Retinal pigment epithelial cell (primary cell): Measurements from ENCODE around the gene RDH5.

ENCODE experiments used
- DNase-seq: peaks from one replicate; pipeline ENCODE4 v3.0.0-alpha.2; 2010; ENCODE audit warnings: low read depth
- H3K4me3 ChIP-seq: 2 replicates; pipeline ENCODE4 v1.5.1; 2011; ENCODE audit warnings: mild to moderate bottlenecking, low read length, control low read depth, moderate library complexity
- TF ChIP-seq, protein P1 (sequence below): conservative IDR thresholded peaks from 2 replicates; pipeline ENCODE4 v1.5.1; 2011; ENCODE audit warnings: low read depth, low read length, control low read depth, inconsistent platforms

The RDH5 gene, protein sequence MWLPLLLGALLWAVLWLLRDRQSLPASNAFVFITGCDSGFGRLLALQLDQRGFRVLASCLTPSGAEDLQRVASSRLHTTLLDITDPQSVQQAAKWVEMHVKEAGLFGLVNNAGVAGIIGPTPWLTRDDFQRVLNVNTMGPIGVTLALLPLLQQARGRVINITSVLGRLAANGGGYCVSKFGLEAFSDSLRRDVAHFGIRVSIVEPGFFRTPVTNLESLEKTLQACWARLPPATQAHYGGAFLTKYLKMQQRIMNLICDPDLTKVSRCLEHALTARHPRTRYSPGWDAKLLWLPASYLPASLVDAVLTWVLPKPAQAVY

DNA sequence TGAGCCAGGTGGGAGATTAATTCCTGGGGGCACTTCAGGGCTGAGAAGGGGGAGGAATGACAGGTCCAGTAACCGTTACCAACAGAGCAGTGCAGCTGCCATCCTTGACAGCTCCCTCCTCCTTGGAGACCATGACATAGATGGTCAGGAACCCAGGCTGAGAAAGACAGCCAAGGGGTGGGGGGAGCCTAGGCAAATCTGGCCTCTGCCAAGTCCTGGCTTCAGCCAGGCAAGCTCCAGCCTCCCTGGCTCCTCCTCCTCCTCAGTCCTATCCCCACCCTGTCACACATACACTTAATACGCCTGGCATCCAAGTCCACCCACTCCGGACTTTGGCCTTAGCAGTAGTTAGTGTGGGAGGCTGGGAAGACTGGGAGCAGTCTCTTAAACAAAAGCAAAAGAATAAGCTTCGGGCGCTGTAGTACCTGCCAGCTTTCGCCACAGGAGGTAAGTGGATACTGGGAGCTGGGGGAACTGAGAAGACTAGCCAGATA is at the start of gene RDH5:
RDH5 (plus strand) TSS at position 323 of the 494 bp plus-strand sequence. CDS start 792 bp downstream, outside the sequence.
- DNase-seq = no peak
- H3K4me3 ChIP-seq = peak within 1 kb of the TSS; percentile 33

DNA sequence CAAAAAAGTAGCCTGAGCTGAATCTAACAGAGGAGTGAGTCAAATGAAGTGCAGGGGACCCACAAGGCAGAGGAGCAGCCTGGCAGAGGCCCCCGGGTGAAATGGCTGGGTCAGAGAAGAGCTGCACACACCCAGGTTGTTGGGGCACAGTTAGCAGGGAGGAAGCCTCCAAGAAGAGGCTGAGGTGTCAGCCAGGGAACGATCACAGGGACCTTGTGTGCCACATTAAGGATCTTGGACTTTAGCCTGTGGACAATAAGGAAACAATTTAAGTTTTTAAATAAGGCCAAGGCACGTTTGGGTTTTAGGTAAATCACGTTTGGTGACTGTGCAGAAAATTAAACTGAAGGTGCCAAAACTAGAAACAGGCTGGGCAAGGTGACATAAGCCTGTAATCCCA is 48.4 kb upstream of the RDH5 start:
- TF ChIP-seq, protein P1, sequence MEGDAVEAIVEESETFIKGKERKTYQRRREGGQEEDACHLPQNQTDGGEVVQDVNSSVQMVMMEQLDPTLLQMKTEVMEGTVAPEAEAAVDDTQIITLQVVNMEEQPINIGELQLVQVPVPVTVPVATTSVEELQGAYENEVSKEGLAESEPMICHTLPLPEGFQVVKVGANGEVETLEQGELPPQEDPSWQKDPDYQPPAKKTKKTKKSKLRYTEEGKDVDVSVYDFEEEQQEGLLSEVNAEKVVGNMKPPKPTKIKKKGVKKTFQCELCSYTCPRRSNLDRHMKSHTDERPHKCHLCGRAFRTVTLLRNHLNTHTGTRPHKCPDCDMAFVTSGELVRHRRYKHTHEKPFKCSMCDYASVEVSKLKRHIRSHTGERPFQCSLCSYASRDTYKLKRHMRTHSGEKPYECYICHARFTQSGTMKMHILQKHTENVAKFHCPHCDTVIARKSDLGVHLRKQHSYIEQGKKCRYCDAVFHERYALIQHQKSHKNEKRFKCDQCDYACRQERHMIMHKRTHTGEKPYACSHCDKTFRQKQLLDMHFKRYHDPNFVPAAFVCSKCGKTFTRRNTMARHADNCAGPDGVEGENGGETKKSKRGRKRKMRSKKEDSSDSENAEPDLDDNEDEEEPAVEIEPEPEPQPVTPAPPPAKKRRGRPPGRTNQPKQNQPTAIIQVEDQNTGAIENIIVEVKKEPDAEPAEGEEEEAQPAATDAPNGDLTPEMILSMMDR = no peak
- DNase-seq = no peak
- H3K4me3 ChIP-seq = no peak overlapping the region

More for the DNA sequence above, at the start of gene RDH5:
- TF ChIP-seq, protein P1 = no peak

DNA sequence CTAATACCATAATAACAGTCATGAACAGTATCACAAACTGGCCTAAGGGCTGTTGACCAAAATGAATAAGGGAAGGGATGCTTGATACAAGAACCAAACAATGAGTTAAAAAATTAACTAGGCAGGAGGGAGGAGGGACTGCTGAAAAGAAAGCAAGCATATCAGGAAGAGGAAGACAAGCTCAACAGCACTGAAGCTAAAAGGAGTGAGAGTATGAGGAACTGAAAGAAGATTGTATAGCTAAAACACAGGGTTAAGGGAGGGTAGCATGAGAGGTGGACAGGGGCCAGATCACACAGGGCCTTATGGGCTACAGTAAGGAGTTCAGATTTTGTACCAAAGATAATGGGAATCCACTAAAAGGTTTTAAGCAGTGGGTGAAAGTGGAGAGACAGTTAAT is 46.6 kb upstream of the RDH5 start:
- TF ChIP-seq, protein P1 = no peak
- H3K4me3 ChIP-seq = no peak overlapping the region
- no peak for DNase-seq

DNA sequence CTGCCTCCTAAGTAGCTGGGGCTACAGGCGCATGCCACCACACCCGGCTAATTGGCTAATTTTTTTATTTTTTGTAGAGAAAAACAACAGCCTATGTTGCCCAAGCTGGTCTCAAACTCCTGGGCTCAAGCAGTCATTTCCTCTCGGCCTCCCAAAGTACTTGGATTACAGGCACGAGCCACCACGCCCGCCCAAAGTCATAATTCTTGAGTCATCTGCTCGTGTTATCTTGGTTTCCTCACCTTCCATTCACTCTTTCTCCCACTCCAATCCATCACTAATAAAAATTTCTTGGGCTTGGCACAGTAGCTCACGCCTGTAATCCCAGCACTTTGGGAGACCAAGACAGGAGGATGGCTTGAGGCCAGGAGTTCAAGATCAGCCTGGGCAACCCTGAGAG is 44.5 kb upstream of the RDH5 start:
- H3K4me3 ChIP-seq = no peak overlapping the region
- TF ChIP-seq, protein P1 = no peak
- no peak for DNase-seq

DNA sequence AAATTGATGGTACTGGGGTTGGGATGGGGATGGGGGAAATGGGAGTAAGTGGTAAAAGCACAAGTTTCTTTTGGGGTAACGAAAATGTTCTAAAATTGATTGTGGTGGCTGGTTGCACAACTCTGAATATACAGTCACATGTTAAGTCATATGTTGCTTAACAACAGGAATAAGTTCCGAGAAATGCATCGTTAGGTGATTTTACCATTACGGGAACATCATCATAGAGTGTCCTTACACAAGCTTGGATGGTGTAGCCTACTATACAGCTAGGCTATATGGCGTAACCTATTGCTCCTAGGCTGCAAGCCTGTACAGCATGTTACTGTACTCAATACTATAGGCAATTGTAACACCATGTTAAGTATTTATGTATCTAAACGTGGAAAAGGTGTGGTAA is 43.5 kb upstream of the RDH5 start:
- H3K4me3 ChIP-seq = no peak overlapping the region
- TF ChIP-seq, protein P1 = no peak
- DNase-seq = no peak

DNA sequence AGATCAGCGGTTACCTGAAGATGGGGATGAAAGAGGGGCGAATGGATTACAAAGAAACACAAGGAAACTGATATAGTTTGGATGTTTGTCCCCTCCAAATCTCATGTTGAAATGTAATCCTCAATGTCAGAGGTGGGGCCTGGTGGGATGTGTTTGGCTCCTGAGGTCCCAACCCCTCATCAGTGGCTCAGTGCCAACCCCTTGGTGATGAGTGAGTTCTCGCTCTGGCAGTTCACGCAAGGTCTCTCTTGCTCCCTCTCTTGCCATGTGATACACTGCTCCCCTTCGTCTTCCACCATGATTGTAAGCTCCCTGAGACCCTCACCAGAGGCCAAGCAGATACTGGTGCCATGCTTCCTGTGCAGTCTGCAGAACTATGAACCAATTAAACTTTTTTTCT is 40.5 kb upstream of the RDH5 start:
- H3K4me3 ChIP-seq = no peak overlapping the region
- DNase-seq = no peak
- TF ChIP-seq, protein P1 = no peak
